Endothelial cell of umbilical vein (primary cell): ENCODE measurements around the gene ACAP1. TPM values are rescaled to one million over a fixed set of nuclear protein-coding genes. Genes with fewer than 3 reads are reported as not detected.

Experiments used
- BruUV-seq: library from RNA; stranded (reverse); fragments of 400-500 nt; replicated peaks from 2 replicates; lab custom pipeline; 2021; lab: Mats Ljungman, UMichigan
- CTCF ChIA-PET: fragments of 300-600, 350-600 bp; sonication (Branson Sonifier 250); formaldehyde crosslinking; loops from one replicate; lab custom pipeline; 2021; ENCODE audit warnings: antibody characterized with exemption, inconsistent platforms; lab: Charles Lee
- POLR2A ChIA-PET: fragments of 300-600, 350-600 bp; sonication (Branson Sonifier 250); formaldehyde crosslinking; loops from one replicate; lab custom pipeline; 2021; ENCODE audit warnings: antibody characterized with exemption, inconsistent platforms; lab: Charles Lee
- DNase-seq: peaks from one replicate; pipeline ENCODE4 v3.0.0-alpha.2; 2011; ENCODE audit warnings: low read depth, low spot score
- FAIRE-seq: peaks from 2 replicates; lab custom pipeline; 2011; peaks lifted over from hg19 to GRCh38; lab: Jason Lieb, UNC
- H2AFZ ChIP-seq: 2 replicates; pipeline ENCODE4 v1.6.0; 2012; ENCODE audit warnings: low read depth, low read length, control low read depth, inconsistent platforms
- H3K27ac ChIP-seq: 2 replicates; pipeline ENCODE4 v1.5.1; 2011; ENCODE audit warnings: low read depth, mild to moderate bottlenecking, control low read depth, low read length, moderate library complexity; ENCODE audit not compliant: insufficient read depth
- H3K27me3 ChIP-seq, 2 experiments: 2 replicates each; pipeline versions ENCODE4 v1.6.0 to v1.6.1; 2011; ENCODE audit warnings: low read length in 2 of 2, mixed read lengths in 1 of 2; ENCODE audit not compliant: control insufficient read depth in 2 of 2, insufficient read depth in 2 of 2
- H3K36me3 ChIP-seq, 2 experiments: 2 replicates in 1 of 2; 3 replicates in 1 of 2; pipeline ENCODE4 v1.5.1; 2011; ENCODE audit warnings: low read length in 2 of 2, mild to moderate bottlenecking in 1 of 2, moderate library complexity in 1 of 2; ENCODE audit not compliant: control insufficient read depth in 2 of 2, insufficient read depth in 2 of 2; ENCODE audit errors: extremely low read depth in 1 of 2
- H3K4me1 ChIP-seq: 3 replicates; pipeline ENCODE4 v1.5.1; 2011; ENCODE audit warnings: mild to moderate bottlenecking, low read length; ENCODE audit not compliant: control insufficient read depth, insufficient read depth; ENCODE audit errors: extremely low read depth
- H3K4me2 ChIP-seq: 2 replicates; pipeline ENCODE4 v1.6.1; 2011; ENCODE audit warnings: low read length, control low read depth, mixed read lengths; ENCODE audit not compliant: insufficient read depth
- H3K4me3 ChIP-seq, 3 experiments: fragments of 200-600 bp in 1 of 3; sonication (generic), shearing (Covaris generic) in 1 of 3; replicated peaks in 1 of 3; 2 replicates each; pipeline ENCODE4 v1.5.1; 2011 to 2016; ENCODE audit warnings: control low read depth in 3 of 3, low read length in 3 of 3, mild to moderate bottlenecking in 2 of 3, inconsistent platforms in 1 of 3, low read depth in 1 of 3, moderate library complexity in 1 of 3; ENCODE audit not compliant: insufficient read depth in 1 of 3
- H3K79me2 ChIP-seq: 2 replicates; pipeline ENCODE4 v1.6.0; 2012; ENCODE audit warnings: low read length, inconsistent platforms; ENCODE audit not compliant: control insufficient read depth, insufficient read depth
- H3K9ac ChIP-seq: replicated peaks from 2 replicates; pipeline ENCODE3; 2011; ENCODE audit warnings: low read length, control low read depth; ENCODE audit not compliant: insufficient read depth; ENCODE audit errors: extremely low read depth
- H3K9me1 ChIP-seq: replicated peaks from 3 replicates; pipeline ENCODE4 v1.6.0; 2011; ENCODE audit warnings: mild to moderate bottlenecking, low read length; ENCODE audit not compliant: control insufficient read depth, insufficient read depth; ENCODE audit errors: extremely low read depth
- H3K9me3 ChIP-seq: replicated peaks from 2 replicates; pipeline ENCODE4 v1.5.1; 2012; ENCODE audit warnings: low read length, inconsistent platforms; ENCODE audit not compliant: control insufficient read depth, insufficient read depth
- H4K20me1 ChIP-seq: replicated peaks from 2 replicates; pipeline ENCODE3; 2011; ENCODE audit warnings: mild to moderate bottlenecking, low read length; ENCODE audit not compliant: control insufficient read depth, insufficient read depth; ENCODE audit errors: extremely low read depth
- EZH2 ChIP-seq: IDR thresholded peaks from 2 replicates; pipeline ENCODE4 v1.6.1; 2012; ENCODE audit warnings: borderline replicate concordance, low read depth, mild to moderate bottlenecking, moderate library complexity, low read length, inconsistent platforms; ENCODE audit not compliant: severe bottlenecking
- FOS ChIP-seq: IDR thresholded peaks from 2 replicates; pipeline ENCODE4 v1.6.1; 2011; ENCODE audit warnings: mild to moderate bottlenecking, low read length, moderate library complexity, borderline replicate concordance; ENCODE audit not compliant: insufficient read depth
- GATA2 ChIP-seq: IDR thresholded peaks from 2 replicates; pipeline ENCODE4 v1.7.0; 2011; ENCODE audit warnings: low read depth, mild to moderate bottlenecking, moderate library complexity, mixed read lengths, low read length; ENCODE audit not compliant: insufficient read length, insufficient read depth
- JUN ChIP-seq: IDR thresholded peaks from 2 replicates; pipeline ENCODE4 v1.6.1; 2011; ENCODE audit warnings: borderline replicate concordance, low read depth; ENCODE audit not compliant: insufficient read length, insufficient read depth
- MYC ChIP-seq: IDR thresholded peaks from one replicate; pipeline ENCODE4 v1.6.1; 2011; ENCODE audit warnings: mild to moderate bottlenecking, low read depth, low read length
- POLR2A ChIP-seq: IDR thresholded peaks from 2 replicates; pipeline ENCODE4 v1.6.1; 2012; ENCODE audit warnings: low read depth, mild to moderate bottlenecking, control low read depth, low read length
- POLR2AphosphoS5 ChIP-seq: IDR thresholded peaks from 2 replicates; pipeline ENCODE4 v1.6.1; 2012; ENCODE audit warnings: low read depth, mild to moderate bottlenecking, control low read depth, low read length, moderate library complexity; ENCODE audit not compliant: insufficient read depth
- dilution Hi-C: fragments of 300-500 bp; cut with MboI; formaldehyde crosslinking; loops from one replicate; pipeline ENCODE4 v1.15.0; 2019; ENCODE audit warnings: low sequenced_read_pairs; ENCODE audit not compliant: extremely low pct_ligation_motif_present
- intact Hi-C: fragments of 100-400 bp; cut with micrococcal nuclease; formaldehyde crosslinking; loops from one replicate; pipeline ENCODE4 v1.10.0; 2022
- polyA plus RNA-seq, 4 experiments: library from polyadenylated mRNA; depleted of rRNA in 3 of 4; stranded (reverse) in 3 of 4; unstranded in 1 of 4; fragments of >200 nt; gene quantifications; 2 replicates each; pipeline versions ENCODE4 v1.2.1 to v1.2.3, GENCODE V29; 2011 to 2012; ENCODE audit warnings: missing spikeins in 1 of 4
- total RNA-seq: library from RNA; stranded (reverse); gene quantifications from 2 replicates; pipeline ENCODE4 v1.2.3, GENCODE V29; 2021
- TF ChIP-seq, protein P1 (sequence below), 2 donors: IDR thresholded peaks; 1 replicate in 1 of 2; 2 replicates in 1 of 2; pipeline ENCODE4 v1.5.1; 2011; ENCODE audit warnings: low read length in 2 of 2, mild to moderate bottlenecking in 2 of 2, moderate library complexity in 2 of 2, control low read depth in 1 of 2, inconsistent platforms in 1 of 2, low read depth in 1 of 2; ENCODE audit not compliant: insufficient read depth in 1 of 2; ENCODE audit errors: extremely low read depth in 1 of 2
- TF ChIP-seq, protein P2 (sequence below): IDR thresholded peaks from 2 replicates; pipeline ENCODE4 v1.6.1; 2011; ENCODE audit not compliant: insufficient read depth, insufficient read length

ACAP1 gene
- total and polyA plus RNA-seq, 2 donors (not counting 3 experiments of a cell fraction or from before 2014, with no cell fraction given): 0.46 TPM; not detected in 1

DNA sequence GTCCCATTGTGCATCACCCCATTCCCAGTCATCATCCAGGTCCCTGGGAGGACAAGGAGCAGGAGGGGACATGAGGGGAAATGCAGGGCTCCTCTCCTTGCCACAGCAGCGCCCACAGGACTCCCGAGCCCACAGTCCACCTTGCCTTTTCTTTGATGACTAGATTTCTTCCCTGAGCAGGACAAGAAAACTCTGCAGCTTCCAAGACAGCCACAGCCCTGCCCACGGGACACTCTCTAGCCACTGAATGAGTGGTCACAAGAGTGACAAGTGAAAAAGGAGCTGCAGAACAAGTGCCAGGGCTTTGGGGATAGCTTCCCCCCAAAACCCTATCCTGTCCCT lies 11.9 kb upstream of the ACAP1 start:
- no peaks in the 10 kb centered on the region for H3K27me3 ChIP-seq
- FAIRE-seq (no peak), DNase-seq (no peak)
- H3K4me3 ChIP-seq: no peak overlapping the region
- no peak overlapping the region for H3K9ac ChIP-seq
- H3K4me1 ChIP-seq: peaks cover 6% of the 10 kb centered on the region
- H3K9me1 ChIP-seq: no peaks in the 10 kb centered on the region
- CTCF ChIA-PET: interaction anchor here (0.7 to 1.8 kb wide), 11 partner anchors 13 to 279 kb away, joined by 3 to 13 read pairs (median 3); partner anchors contain the start of genes ACAP1, SLC2A4 and TNFSF13
- H3K27ac ChIP-seq: no peak overlapping the region
- H3K36me3 ChIP-seq: peaks cover 10 to 41% of the 10 kb centered on the region in 2 experiments
- dilution Hi-C loops: no loop called here
- TF ChIP-seq, protein P1, sequence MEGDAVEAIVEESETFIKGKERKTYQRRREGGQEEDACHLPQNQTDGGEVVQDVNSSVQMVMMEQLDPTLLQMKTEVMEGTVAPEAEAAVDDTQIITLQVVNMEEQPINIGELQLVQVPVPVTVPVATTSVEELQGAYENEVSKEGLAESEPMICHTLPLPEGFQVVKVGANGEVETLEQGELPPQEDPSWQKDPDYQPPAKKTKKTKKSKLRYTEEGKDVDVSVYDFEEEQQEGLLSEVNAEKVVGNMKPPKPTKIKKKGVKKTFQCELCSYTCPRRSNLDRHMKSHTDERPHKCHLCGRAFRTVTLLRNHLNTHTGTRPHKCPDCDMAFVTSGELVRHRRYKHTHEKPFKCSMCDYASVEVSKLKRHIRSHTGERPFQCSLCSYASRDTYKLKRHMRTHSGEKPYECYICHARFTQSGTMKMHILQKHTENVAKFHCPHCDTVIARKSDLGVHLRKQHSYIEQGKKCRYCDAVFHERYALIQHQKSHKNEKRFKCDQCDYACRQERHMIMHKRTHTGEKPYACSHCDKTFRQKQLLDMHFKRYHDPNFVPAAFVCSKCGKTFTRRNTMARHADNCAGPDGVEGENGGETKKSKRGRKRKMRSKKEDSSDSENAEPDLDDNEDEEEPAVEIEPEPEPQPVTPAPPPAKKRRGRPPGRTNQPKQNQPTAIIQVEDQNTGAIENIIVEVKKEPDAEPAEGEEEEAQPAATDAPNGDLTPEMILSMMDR (IDR thresholded peaks at IDR 0.05; ENCODE audit: extremely low read depth in 1 of 2, insufficient read depth in 1 of 2, low read depth in 1 of 2, low read length in 2 of 2): no peak
- TF ChIP-seq GATA2 (no peak), POLR2AphosphoS5 (no peak), MYC (no peak), FOS (no peak), POLR2A (no peak), EZH2 (no peak), JUN (no peak)
- TF ChIP-seq, protein P2, sequence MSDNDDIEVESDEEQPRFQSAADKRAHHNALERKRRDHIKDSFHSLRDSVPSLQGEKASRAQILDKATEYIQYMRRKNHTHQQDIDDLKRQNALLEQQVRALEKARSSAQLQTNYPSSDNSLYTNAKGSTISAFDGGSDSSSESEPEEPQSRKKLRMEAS: no peak
- POLR2A ChIA-PET: no interaction called here
- H3K79me2 ChIP-seq: peaks cover 10% of the 10 kb centered on the region
- no peak overlapping the region for H3K4me2 ChIP-seq
- no peaks in the 10 kb centered on the region for H3K9me3 ChIP-seq
- H2AFZ ChIP-seq: no peak overlapping the region
- intact Hi-C loops: loop anchor here (1.0 kb wide), 2 partner anchors 22 to 237 kb away; partner anchors contain the start of gene SENP3
- BruUV-seq: no TSS peak
- no peaks in the 10 kb centered on the region for H4K20me1 ChIP-seq
